HCT116 (cell line): ENCODE measurements around the gene TSPAN11. TPM values are rescaled to one million over a fixed set of nuclear protein-coding genes. Genes with fewer than 3 reads are reported as not detected.

Source experiments
- ATAC-seq: fragments of 200-7000 bp; cut with Tn5 transposase; 2 replicates; pipeline ENCODE4 v1.9.1; 2020; ENCODE audit warnings: mild to moderate bottlenecking, moderate library complexity
- BruUV-seq: library from RNA; stranded (reverse); fragments of 400-500 nt; replicated peaks from 2 replicates; lab custom pipeline; 2021; lab: Mats Ljungman, UMichigan
- CTCF ChIA-PET: fragments of 300-600 bp; sonication (Branson Sonifier 250); formaldehyde crosslinking; loops from one replicate; lab custom pipeline; 2021; ENCODE audit warnings: antibody characterized with exemption; lab: Charles Lee
- POLR2A ChIA-PET: fragments of 300-600, 350-600 bp; sonication (Branson Sonifier 250); formaldehyde crosslinking; loops from one replicate; lab custom pipeline; 2021; ENCODE audit warnings: antibody characterized with exemption; lab: Charles Lee
- RAD21 ChIA-PET, 2 experiments: fragments of 300-600 bp; sonication (Branson Sonifier 250); formaldehyde crosslinking; loops; one replicate each; lab custom pipeline; 2023; ENCODE audit warnings: low total read pairs in 2 of 2; ENCODE audit not compliant: uncharacterized antibody in 2 of 2, unreplicated experiment in 2 of 2, low non-redundant PET in 1 of 2; lab: Charles Lee
- DNase-seq: peaks from one replicate; pipeline ENCODE4 v3.0.0-alpha.2; 2010; ENCODE audit warnings: low read depth, low spot score
- H2AFZ ChIP-seq: fragments of 200-600 bp; shearing (Covaris generic), sonication (generic); 2 replicates; pipeline ENCODE4 v1.6.1; 2017; ENCODE audit warnings: low read depth, mixed run types, mixed read lengths, antibody characterized with exemption, low read length; ENCODE audit not compliant: poor library complexity, severe bottlenecking
- H3K27ac ChIP-seq: 2 replicates; pipeline ENCODE4 v1.5.1; 2012; ENCODE audit warnings: low read depth, low read length
- H3K27me3 ChIP-seq: fragments of 200-600 bp; sonication (generic); 2 replicates; pipeline ENCODE4 v1.6.1; 2016; ENCODE audit warnings: mixed run types, low read length, mixed read lengths; ENCODE audit not compliant: insufficient read depth
- H3K36me3 ChIP-seq, 2 experiments: fragments of 200-500 bp in 1 of 2; fragments of 200-600 bp in 1 of 2; sonication (Bioruptor generic) in 1 of 2; sonication (generic) in 1 of 2; 2 replicates each; pipeline versions ENCODE4 v1.5.1 to v1.6.1; 2014 to 2016; ENCODE audit warnings: low read length in 2 of 2, inconsistent platforms in 1 of 2, mixed read lengths in 1 of 2, mixed run types in 1 of 2; ENCODE audit not compliant: insufficient read depth in 2 of 2, control insufficient read depth in 1 of 2
- H3K4me1 ChIP-seq, 2 experiments: fragments of 200-600 bp in 1 of 2; sonication (generic) in 1 of 2; 2 replicates each; pipeline versions ENCODE4 v1.5.1 to v1.6.1; 2012 to 2017; ENCODE audit warnings: low read length in 2 of 2, inconsistent platforms in 1 of 2, mild to moderate bottlenecking in 1 of 2, mixed read lengths in 1 of 2, mixed run types in 1 of 2, moderate library complexity in 1 of 2; ENCODE audit not compliant: insufficient read depth in 2 of 2, control insufficient read depth in 1 of 2
- H3K4me2 ChIP-seq: fragments of 200-600 bp; sonication (generic); 2 replicates; pipeline ENCODE4 v1.6.1; 2017; ENCODE audit warnings: mixed run types, low read length, mixed read lengths
- H3K4me3 ChIP-seq, 2 experiments: fragments of 200-600 bp in 1 of 2; sonication (generic) in 1 of 2; replicated peaks in 1 of 2; 2 replicates each; pipeline ENCODE4 v1.5.1; 2011 to 2016; ENCODE audit warnings: low read length in 2 of 2, control low read depth in 1 of 2, low read depth in 1 of 2, mild to moderate bottlenecking in 1 of 2, mixed read lengths in 1 of 2, mixed run types in 1 of 2
- H3K79me2 ChIP-seq: fragments of 200-600 bp; sonication (generic); 2 replicates; pipeline ENCODE4 v1.6.1; 2017; ENCODE audit warnings: mild to moderate bottlenecking, mixed run types, low read length, moderate library complexity, mixed read lengths; ENCODE audit not compliant: insufficient read depth
- H3K9ac ChIP-seq: fragments of 200-600 bp; sonication (generic); 2 replicates; pipeline ENCODE4 v1.6.1; 2016; ENCODE audit warnings: low read length, mixed read lengths
- H3K9me2 ChIP-seq: fragments of 200-600 bp; sonication (generic), shearing (Covaris generic); 2 replicates; pipeline ENCODE4 v1.6.1; 2017; ENCODE audit warnings: mixed run types, mild to moderate bottlenecking, moderate library complexity; ENCODE audit not compliant: insufficient read depth
- H3K9me3 ChIP-seq, 2 experiments: fragments of 200-500 bp in 1 of 2; fragments of 200-600 bp in 1 of 2; sonication (Bioruptor generic) in 1 of 2; sonication (generic) in 1 of 2; 2 replicates each; pipeline ENCODE4 v1.6.1; 2014 to 2017; ENCODE audit warnings: low read length in 2 of 2, mixed read lengths in 2 of 2, inconsistent platforms in 1 of 2, low read depth in 1 of 2, mild to moderate bottlenecking in 1 of 2, mixed run types in 1 of 2, moderate library complexity in 1 of 2; ENCODE audit not compliant: control insufficient read depth in 1 of 2, insufficient read depth in 1 of 2
- H4K20me1 ChIP-seq: fragments of 200-600 bp; sonication (generic), shearing (Covaris generic); 2 replicates; pipeline ENCODE4 v1.6.1; 2017; ENCODE audit warnings: mixed run types, mild to moderate bottlenecking, moderate library complexity; ENCODE audit not compliant: insufficient read depth
- ATF3 ChIP-seq: IDR thresholded peaks from 2 replicates; pipeline ENCODE4 v1.6.1; 2012
- CBX3 ChIP-seq: IDR thresholded peaks from 2 replicates; pipeline ENCODE4 v1.6.1; 2012; ENCODE audit warnings: low read depth
- CEBPB ChIP-seq: IDR thresholded peaks from 2 replicates; pipeline ENCODE4 v1.6.1; 2012; ENCODE audit warnings: low read depth
- ELF1 ChIP-seq: IDR thresholded peaks from 2 replicates; pipeline ENCODE4 v1.6.1; 2012; ENCODE audit warnings: low read depth, borderline replicate concordance
- POLR2A ChIP-seq: IDR thresholded peaks from 2 replicates; pipeline ENCODE4 v1.7.0; 2011; ENCODE audit warnings: borderline replicate concordance; ENCODE audit not compliant: insufficient read depth, insufficient read length; ENCODE audit errors: extremely low read depth
- RAD21 ChIP-seq: IDR thresholded peaks from 2 replicates; pipeline ENCODE4 v1.6.1; 2012; ENCODE audit warnings: low read depth, mild to moderate bottlenecking
- REST ChIP-seq: IDR thresholded peaks from 2 replicates; pipeline ENCODE4 v1.6.1; 2012; ENCODE audit warnings: low read depth
- SRF ChIP-seq: IDR thresholded peaks from 2 replicates; pipeline ENCODE4 v1.6.1; 2012; ENCODE audit warnings: low read depth
- TCF7L2 ChIP-seq: IDR thresholded peaks from 2 replicates; pipeline ENCODE4 v1.7.0; 2011; ENCODE audit warnings: borderline replicate concordance, inconsistent platforms; ENCODE audit not compliant: insufficient read depth, insufficient read length; ENCODE audit errors: extremely low read depth
- YY1 ChIP-seq: IDR thresholded peaks from 2 replicates; pipeline ENCODE4 v1.6.1; 2011; ENCODE audit warnings: low read length, low read depth, moderate library complexity, mild to moderate bottlenecking; ENCODE audit not compliant: insufficient replicate concordance; ENCODE audit errors: extremely low read depth
- ZBTB33 ChIP-seq: IDR thresholded peaks from 2 replicates; pipeline ENCODE4 v1.6.1; 2011; ENCODE audit warnings: mild to moderate bottlenecking, low read length, moderate library complexity; ENCODE audit not compliant: insufficient replicate concordance; ENCODE audit errors: extremely low read depth
- ZNF274 ChIP-seq: fragments of 200-500 bp; sonication (Bioruptor generic); IDR thresholded peaks from 2 replicates; pipeline ENCODE4 v1.6.1; 2014; ENCODE audit warnings: mild to moderate bottlenecking, low read depth, low read length, inconsistent platforms
- intact Hi-C: fragments of 100-400 bp; cut with micrococcal nuclease; formaldehyde crosslinking; loops from 2 replicates; pipeline ENCODE4 v1.10.0; 2022
- total RNA-seq: library from RNA; stranded (reverse); gene quantifications from one replicate; pipeline ENCODE4 v1.2.1, GENCODE V29; 2021; ENCODE audit not compliant: unreplicated experiment

Gene TSPAN11
- total RNA-seq, 1 experiment from 2014 or later = not detected

- H3K4me2 ChIP-seq = no peak overlapping the region
- H3K4me1 ChIP-seq = no peaks in the 10 kb centered on the region
- no peaks in the 10 kb centered on the region for H3K36me3 ChIP-seq
- RAD21 ChIA-PET = no interaction called here
- peaks cover 25% of the 10 kb centered on the region; the same call in 1 of the 2 replicates for H3K27me3 ChIP-seq
- intact Hi-C loops = loop anchor here (10.0 kb wide), 2 partner anchors 90 to 210 kb away; no protein-coding TSS in a partner anchor
- CTCF ChIA-PET = interaction anchor here (1.0 kb wide), 1 partner anchor 21 kb away, joined by 3 read pairs; no protein-coding TSS in a partner anchor
- H3K27ac ChIP-seq = no peak overlapping the region
- H3K4me3 ChIP-seq = no peak overlapping the region
- POLR2A ChIA-PET = no interaction called here
- ATAC-seq (no peak), DNase-seq (no peak)
- no peaks in the 10 kb centered on the region for H3K79me2 ChIP-seq
- no peaks in the 10 kb centered on the region for H4K20me1 ChIP-seq
- BruUV-seq = no TSS peak
- TF ChIP-seq TCF7L2 (no peak), POLR2A (no peak), ZBTB33 (no peak), SRF (no peak), ATF3 (no peak), ELF1 (no peak), ZNF274 (no peak), CBX3 (no peak), REST (no peak), CEBPB (no peak), YY1 (no peak), RAD21 (no peak)
- no peak overlapping the region for H2AFZ ChIP-seq
- H3K9ac ChIP-seq = no peak overlapping the region
- H3K9me3 ChIP-seq = no peaks in the 10 kb centered on the region
- H3K9me2 ChIP-seq = no peaks in the 10 kb centered on the region
Measured at GRCh38 chr12:30964896-30965612, 38.5 kb downstream of the TSPAN11 start.
